ENCODE results near the gene SV2C.

Gene SV2C

GRCh38 chr5:76397200-76397599 is 314.0 kb downstream of the SV2C start:
- no peaks in the 10 kb centered on the region for H3K27me3 ChIP-seq (ENCODE audit: control insufficient read depth in 1 of 2, insufficient read depth in 2 of 2, low read length in 2 of 2)
- no peaks in the 10 kb centered on the region for H3K36me3 ChIP-seq (ENCODE audit: control insufficient read depth in 1 of 2, insufficient read depth in 2 of 2, low read length in 2 of 2)
- peaks cover 5 to 10% of the 10 kb centered on the region in 2 donors for H3K4me1 ChIP-seq (ENCODE audit: control insufficient read depth in 1 of 2, insufficient read depth in 2 of 2, low read length in 2 of 2)
- H3K4me3 ChIP-seq (ENCODE audit: low read depth in 1 of 2, low read length in 2 of 2) = no peak overlapping the region
- H3K9ac ChIP-seq (ENCODE audit: low read depth in 1 of 2, low read length in 2 of 2) = no peak overlapping the region
- H3K9me3 ChIP-seq (ENCODE audit: control insufficient read depth in 1 of 2, low read length in 2 of 2) = no peaks in the 10 kb centered on the region
- no peak overlapping the region for H3K27ac ChIP-seq (ENCODE audit: low read depth, low read length)

- Histone ChIP-seq H3K27me3 (ENCODE audit: control insufficient read depth in 1 of 2, insufficient read depth in 2 of 2, low read length in 2 of 2) (no peaks in the 10 kb centered on the region), H3K9me3 (ENCODE audit: control insufficient read depth in 1 of 2, low read length in 2 of 2) (no peaks in the 10 kb centered on the region), H3K36me3 (ENCODE audit: control insufficient read depth in 1 of 2, insufficient read depth in 2 of 2, low read length in 2 of 2) (no peaks in the 10 kb centered on the region), H3K4me1 (ENCODE audit: control insufficient read depth in 1 of 2, insufficient read depth in 2 of 2, low read length in 2 of 2) (peaks cover 7 to 10% of the 10 kb centered on the region in 2 donors), H3K9ac (ENCODE audit: low read depth in 1 of 2, low read length in 2 of 2) (no peak overlapping the region), H3K27ac (ENCODE audit: low read depth, low read length) (no peak overlapping the region), H3K4me3 (ENCODE audit: low read depth in 1 of 2, low read length in 2 of 2) (no peak overlapping the region)
Observed at GRCh38 chr5:76399268-76399667, 316.1 kb downstream of the SV2C start.

DNA sequence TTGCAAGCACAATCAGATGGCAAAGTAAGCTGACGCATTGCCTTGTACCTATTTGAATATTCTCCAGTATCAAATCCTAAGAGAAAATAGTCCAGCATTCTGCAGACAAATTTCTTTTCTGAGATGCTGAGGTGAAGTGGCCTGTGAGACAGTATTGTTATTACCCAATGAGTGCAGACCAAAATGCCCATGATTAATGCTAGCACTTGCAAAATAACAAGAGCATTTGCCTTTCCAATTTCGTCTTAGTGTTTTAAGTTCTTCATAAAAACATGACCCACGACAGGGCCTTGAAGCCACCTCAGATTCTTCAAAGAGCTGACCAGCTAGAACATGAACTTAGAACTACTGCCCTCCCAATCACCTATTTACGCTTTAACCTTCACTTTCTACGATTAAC is 317.3 kb downstream of the SV2C start:
- Histone ChIP-seq H3K9me3 (ENCODE audit: control insufficient read depth in 1 of 2, low read length in 2 of 2) (no peaks in the 10 kb centered on the region), H3K4me3 (ENCODE audit: low read depth in 1 of 2, low read length in 2 of 2) (no peak overlapping the region), H3K9ac (ENCODE audit: low read depth in 1 of 2, low read length in 2 of 2) (no peak overlapping the region), H3K27me3 (ENCODE audit: control insufficient read depth in 1 of 2, insufficient read depth in 2 of 2, low read length in 2 of 2) (no peaks in the 10 kb centered on the region), H3K4me1 (ENCODE audit: control insufficient read depth in 1 of 2, insufficient read depth in 2 of 2, low read length in 2 of 2) (peaks cover 19 to 20% of the 10 kb centered on the region in 2 donors), H3K36me3 (ENCODE audit: control insufficient read depth in 1 of 2, insufficient read depth in 2 of 2, low read length in 2 of 2) (no peaks in the 10 kb centered on the region), H3K27ac (ENCODE audit: low read depth, low read length) (no peak overlapping the region)

GRCh38 chr5:76401801-76402250 is 318.6 kb downstream of the SV2C start:
- Histone ChIP-seq H3K4me3 (ENCODE audit: low read depth in 1 of 2, low read length in 2 of 2) (peak overlapping the region; percentile 69 to 82), H3K4me1 (ENCODE audit: control insufficient read depth in 1 of 2, insufficient read depth in 2 of 2, low read length in 2 of 2) (peaks cover 27 to 34% of the 10 kb centered on the region in 2 donors), H3K27me3 (ENCODE audit: control insufficient read depth in 1 of 2, insufficient read depth in 2 of 2, low read length in 2 of 2) (no peaks in the 10 kb centered on the region), H3K36me3 (ENCODE audit: control insufficient read depth in 1 of 2, insufficient read depth in 2 of 2, low read length in 2 of 2) (no peaks in the 10 kb centered on the region), H3K27ac (ENCODE audit: low read depth, low read length) (peak overlapping the region; percentile 78), H3K9me3 (ENCODE audit: control insufficient read depth in 1 of 2, low read length in 2 of 2) (no peaks in the 10 kb centered on the region), H3K9ac (ENCODE audit: low read depth in 1 of 2, low read length in 2 of 2) (peak overlapping the region; percentile 45 to 68)

DNA sequence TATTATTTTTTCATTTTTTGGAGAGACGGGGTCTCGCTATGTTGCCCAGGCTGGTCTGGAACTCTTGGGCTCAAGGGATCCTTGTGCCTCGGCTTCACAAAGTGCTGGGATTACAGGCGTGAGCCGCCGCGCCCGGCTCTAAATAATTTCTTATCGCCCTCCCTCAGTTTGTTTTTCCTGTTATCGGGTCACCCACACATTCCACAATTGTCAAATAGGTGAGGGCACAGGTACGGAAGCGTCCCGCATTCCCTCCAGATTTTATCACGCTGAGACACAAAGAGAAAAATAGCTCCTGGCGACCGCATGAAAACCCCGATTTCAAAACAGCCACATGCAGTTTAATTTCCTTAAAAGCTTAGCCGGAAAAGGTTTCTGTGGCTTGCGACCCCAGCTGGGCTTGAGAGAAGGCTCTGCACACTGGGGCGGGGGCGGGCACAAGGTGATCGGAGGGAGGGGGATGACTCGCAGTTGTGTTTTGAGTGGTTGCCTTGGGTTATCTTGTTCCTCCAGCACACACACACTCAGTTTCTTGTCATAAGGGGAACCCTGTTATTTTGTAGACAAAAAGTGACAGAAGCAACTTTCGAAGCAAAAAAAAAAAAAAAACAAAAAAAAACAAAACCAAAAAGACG is 319.2 kb downstream of the SV2C start:
- Histone ChIP-seq H3K4me1 (ENCODE audit: control insufficient read depth in 1 of 2, insufficient read depth in 2 of 2, low read length in 2 of 2) (peaks cover 28 to 34% of the 10 kb centered on the region in 2 donors), H3K9me3 (ENCODE audit: control insufficient read depth in 1 of 2, low read length in 2 of 2) (no peaks in the 10 kb centered on the region), H3K36me3 (ENCODE audit: control insufficient read depth in 1 of 2, insufficient read depth in 2 of 2, low read length in 2 of 2) (no peaks in the 10 kb centered on the region), H3K27me3 (ENCODE audit: control insufficient read depth in 1 of 2, insufficient read depth in 2 of 2, low read length in 2 of 2) (no peaks in the 10 kb centered on the region), H3K9ac (ENCODE audit: low read depth in 1 of 2, low read length in 2 of 2) (peak overlapping the region; percentile 45 to 68), H3K4me3 (ENCODE audit: low read depth in 1 of 2, low read length in 2 of 2) (peak overlapping the region; percentile 69 to 82), H3K27ac (ENCODE audit: low read depth, low read length) (peak overlapping the region; percentile 78)

DNA sequence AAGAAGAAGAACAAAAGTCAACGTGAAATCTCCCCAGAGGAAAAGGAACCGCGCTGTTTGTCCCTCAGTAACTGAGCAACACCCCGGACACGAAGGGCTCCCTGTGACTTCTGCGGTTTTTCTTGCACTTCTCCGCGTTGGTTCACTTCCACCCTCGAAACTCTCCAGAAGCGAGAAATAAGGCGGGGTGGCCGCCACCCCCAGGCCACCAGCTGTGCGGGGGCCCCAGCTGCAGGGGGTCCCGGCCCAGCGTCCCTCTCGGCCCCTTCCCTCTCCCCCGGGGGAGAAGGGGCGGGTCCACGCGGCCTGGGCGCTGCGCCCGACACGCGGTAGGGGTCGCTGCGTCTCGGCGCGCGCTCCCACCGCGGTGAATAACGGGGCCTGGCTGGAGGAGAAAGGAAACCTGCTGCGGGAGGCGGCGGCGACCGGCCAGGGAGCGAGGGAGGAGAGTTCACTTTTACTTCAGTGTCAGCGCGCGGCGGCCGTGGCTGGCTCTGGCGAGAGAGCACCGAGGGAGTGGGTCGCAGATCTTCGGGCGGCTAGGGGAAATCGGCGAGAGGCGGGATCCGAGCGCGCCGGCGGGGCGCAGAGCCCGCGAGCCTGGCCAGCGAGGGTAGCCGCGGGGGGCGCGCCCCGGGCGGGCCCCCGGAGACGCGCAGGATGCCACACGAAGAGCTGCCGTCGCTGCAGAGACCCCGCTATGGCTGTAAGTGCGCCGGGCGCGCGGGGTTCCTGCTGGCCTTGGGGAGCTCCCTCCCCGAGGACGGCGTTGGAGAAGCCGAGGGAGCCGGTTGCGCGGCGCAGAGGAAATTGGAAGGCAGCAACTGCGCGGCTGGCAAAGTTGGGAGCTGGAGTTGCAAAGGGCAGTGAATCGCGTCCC is 319.9 kb downstream of the SV2C start, which contains the start of gene IQGAP2:
TSS of gene IQGAP2 (plus strand) at position 400 of the 880 bp plus-strand sequence. CDS start at position 661, 261 bp downstream.
- Histone ChIP-seq H3K27ac (ENCODE audit: low read depth, low read length) (peak within 1 kb of the TSS; percentile 78), H3K27me3 (ENCODE audit: control insufficient read depth in 1 of 2, insufficient read depth in 2 of 2, low read length in 2 of 2) (no peaks in the 10 kb centered on the region), H3K9ac (ENCODE audit: low read depth in 1 of 2, low read length in 2 of 2) (peak within 1 kb of the TSS; percentile 68 to 83), H3K4me3 (ENCODE audit: low read depth in 1 of 2, low read length in 2 of 2) (peak within 1 kb of the TSS; percentile 69 to 82), H3K9me3 (ENCODE audit: control insufficient read depth in 1 of 2, low read length in 2 of 2) (no peaks in the 10 kb centered on the region), H3K36me3 (ENCODE audit: control insufficient read depth in 1 of 2, insufficient read depth in 2 of 2, low read length in 2 of 2) (no peaks in the 10 kb centered on the region), H3K4me1 (ENCODE audit: control insufficient read depth in 1 of 2, insufficient read depth in 2 of 2, low read length in 2 of 2) (peaks cover 28 to 34% of the 10 kb centered on the region in 2 donors)
